Retinal pigment epithelial cell (primary cell): Measurements from ENCODE around the gene KRTAP5-10.
"Not testable (repeated sequence)": the region's sequence is repeated elsewhere in the genome, so short reads cannot be mapped to it uniquely, and the experiment has no call there.

ENCODE experiments used
- DNase-seq: peaks from one replicate; pipeline ENCODE4 v3.0.0-alpha.2; 2010; ENCODE audit warnings: low read depth
- H3K4me3 ChIP-seq: 2 replicates; pipeline ENCODE4 v1.5.1; 2011; ENCODE audit warnings: mild to moderate bottlenecking, low read length, control low read depth, moderate library complexity

Gene KRTAP5-10

GRCh38 chr11:71611218-71611910 is 46.0 kb downstream of the KRTAP5-10 start:
- not testable (repeated sequence) for DNase-seq, H3K4me3 ChIP-seq

- not testable (repeated sequence) for H3K4me3 ChIP-seq, DNase-seq
Observed at GRCh38 chr11:71613931-71614330, 48.6 kb downstream of the KRTAP5-10 start.

- H3K4me3 ChIP-seq, DNase-seq: not testable (repeated sequence)
Observed at GRCh38 chr11:71614366-71614917, 49.1 kb downstream of the KRTAP5-10 start.

- DNase-seq, H3K4me3 ChIP-seq: not testable (repeated sequence)
Observed at GRCh38 chr11:71615003-71615402, 49.6 kb downstream of the KRTAP5-10 start.
